ENCODE data around the gene TADA3.

GRCh38 chr3:9767418-9767817, 24.9 kb downstream of the TADA3 start:
- TF ChIP-seq REST (IDR thresholded peaks at IDR 0.05; ENCODE audit: insufficient read depth in 1 of 2, low read depth in 2 of 2, low read length in 2 of 2) = no peak
- no peak for TF ChIP-seq POLR2AphosphoS5 (IDR thresholded peaks at IDR 0.05; ENCODE audit: low read depth, low read length)

Data from PFSK-1 (cell line).